Psoas muscle (tissue), 8 donors: ENCODE results near the gene VKORC1L1. TPM values are rescaled to one million over a fixed set of nuclear protein-coding genes. Genes with fewer than 3 reads are reported as not detected.
"Not testable (repeated sequence)": the region's sequence is repeated elsewhere in the genome, so short reads cannot be mapped to it uniquely, and the experiment has no call there.

Source experiments
- ATAC-seq, 4 donors: fragments of 200-7000 bp; cut with Tn5 transposase; one replicate each; pipeline ENCODE4 v1.9.1; 2020; ENCODE audit warnings: moderate library complexity in 3 of 4, mild to moderate bottlenecking in 2 of 4
- DNase-seq, 2 donors: peaks; one replicate each; pipeline ENCODE4 v3.0.0-alpha.2; 2020
- H3K27ac ChIP-seq: fragments of 200-600 bp; one replicate; pipeline ENCODE4 v1.8.0; 2022
- H3K27me3 ChIP-seq, 3 donors: fragments of 200-600 bp in 1 of 3; one replicate each; pipeline versions ENCODE4 v1.6.1 to v1.8.0; 2013 to 2022; ENCODE audit warnings: low read length in 2 of 3, mild to moderate bottlenecking in 2 of 3, moderate library complexity in 1 of 3; ENCODE audit not compliant: insufficient read depth in 3 of 3
- H3K36me3 ChIP-seq, 2 donors: fragments of 200-600 bp in 1 of 2; one replicate each; pipeline versions ENCODE4 v1.6.1 to v1.8.0; 2013 to 2022; ENCODE audit warnings: low read depth in 1 of 2, mild to moderate bottlenecking in 1 of 2, moderate library complexity in 1 of 2; ENCODE audit not compliant: insufficient read depth in 1 of 2
- H3K4me1 ChIP-seq: fragments of 200-600 bp; one replicate; pipeline ENCODE4 v1.8.0; 2022
- H3K4me3 ChIP-seq: fragments of 200-600 bp; one replicate; pipeline ENCODE4 v1.8.0; 2022; ENCODE audit warnings: mild to moderate bottlenecking
- H3K9me3 ChIP-seq: fragments of 200-600 bp; one replicate; pipeline ENCODE4 v1.8.0; 2022
- CTCF ChIP-seq: fragments of 200-600 bp; IDR thresholded peaks from one replicate; pipeline ENCODE4 v1.8.0; 2022; ENCODE audit warnings: antibody characterized with exemption
- WGBS, 3 donors: extraction: QIAGEN DNeasy Blood & Tissue Kit; methylation state at CpG; one replicate each; pipeline versions ENCODE4 v1.1.6 to v1.1.7; 2013; 5-methylcytosine and 5-hydroxymethylcytosine counted together
- intact Hi-C, 2 donors: fragments of 100-400 bp; cut with DNase I; formaldehyde crosslinking; loops; one replicate each; pipeline versions ENCODE4 v1.11.0 to v1.14.2; 2022
- polyA plus RNA-seq, 3 donors: library from polyadenylated mRNA; stranded (reverse); fragments of 200-250 nt; gene quantifications; one replicate each; pipeline ENCODE4 v1.2.3, GENCODE V29; 2013
- total RNA-seq, 4 donors: library from RNA; stranded (reverse); fragmentation: NEBNext Ultra II Directional in 2 of 4; extraction: Animal tissue kit (Norgen Biotek cat#: 25700) in 2 of 4; gene quantifications; one replicate each; pipeline versions ENCODE4 v1.2.1 to v1.2.4, GENCODE V29; 2021 to 2023
- donor health status: healthy with polysubstance abuse.
- donor health status: DM: no; HTN: no; CAD: no; lungs with moderate emphysema.
- donor health status: Bipolar disorder and iron deficiency.
- donor health status: healthy.
- donor health status: DM: yes; HTN: yes; CAD: no.
- donor health status: DM: no; HTN: no; CAD: no.
- donor health status: DM: no; HTN: no; CAD: no.
- donor health status: DM: yes; HTN: yes; CAD: no.

VKORC1L1 gene
- total and polyA plus RNA-seq, 7 donors, result 9.9 to 24.4 (median 19.4) TPM

- Histone ChIP-seq H3K27me3 (no peaks in the 10 kb centered on the region), H3K36me3 (no peaks in the 10 kb centered on the region), H3K27ac (no peak overlapping the region), H3K4me1 (peaks cover 18% of the 10 kb centered on the region), H3K4me3 (no peak overlapping the region), H3K9me3 (no peaks in the 10 kb centered on the region)
- ATAC-seq (no peak), DNase-seq (no peak)
- no peak for TF ChIP-seq CTCF
- intact Hi-C loops, result no loop called here
- WGBS, 3 donors, result 81 to 86% (median 84%) methylated on average over 6 of the region's 6 CpGs
These were observed 54.9 kb downstream of the VKORC1L1 start for GRCh38 chr7:65927489-65928448.

- DNase-seq, result no peak
- no peak for ATAC-seq
- Histone ChIP-seq H3K4me3 (no peak overlapping the region), H3K36me3 (no peaks in the 10 kb centered on the region), H3K9me3 (no peaks in the 10 kb centered on the region), H3K4me1 (peaks cover 11% of the 10 kb centered on the region), H3K27me3 (no peaks in the 10 kb centered on the region), H3K27ac (no peak overlapping the region)
- no peak for TF ChIP-seq CTCF
- intact Hi-C loops, result no loop called here
- 46 to 71% (median 48%) methylated on average over 4 of the region's 4 CpGs for WGBS, 3 donors
These were observed 58.8 kb downstream of the VKORC1L1 start for GRCh38 chr7:65931685-65932084.

DNA sequence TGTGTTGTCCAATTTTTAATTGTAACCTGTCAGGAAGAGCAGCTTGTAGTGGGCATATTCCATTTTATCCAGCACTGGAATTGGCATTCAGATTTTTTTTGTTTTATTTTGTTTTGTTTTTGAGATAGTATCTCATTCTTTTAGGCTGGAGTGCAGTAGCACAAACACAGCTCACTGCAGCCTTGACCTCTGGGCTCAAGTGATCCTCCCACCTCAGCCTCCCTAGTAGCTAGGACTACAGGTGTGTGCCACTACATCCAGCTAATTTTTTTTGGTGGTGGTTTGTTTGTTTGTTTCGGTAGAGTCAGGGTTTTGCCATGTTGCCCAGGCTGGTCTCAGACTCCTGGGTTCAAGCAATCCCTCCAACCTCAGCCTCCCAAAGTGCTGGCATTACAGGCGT, 64.4 kb downstream of the VKORC1L1 start:
- Histone ChIP-seq H3K4me3 (no peak overlapping the region), H3K27ac (no peak overlapping the region), H3K36me3 (no peaks in the 10 kb centered on the region), H3K9me3 (no peaks in the 10 kb centered on the region), H3K27me3 (no peaks in the 10 kb centered on the region), H3K4me1 (peaks cover 20% of the 10 kb centered on the region)
- no peak for ATAC-seq
- TF ChIP-seq CTCF, result no peak
- WGBS, 3 donors, result 95 to 100% (median 97%) methylated on average over 2 of the region's 2 CpGs
- no peak for DNase-seq
- intact Hi-C loops, result no loop called here

DNA sequence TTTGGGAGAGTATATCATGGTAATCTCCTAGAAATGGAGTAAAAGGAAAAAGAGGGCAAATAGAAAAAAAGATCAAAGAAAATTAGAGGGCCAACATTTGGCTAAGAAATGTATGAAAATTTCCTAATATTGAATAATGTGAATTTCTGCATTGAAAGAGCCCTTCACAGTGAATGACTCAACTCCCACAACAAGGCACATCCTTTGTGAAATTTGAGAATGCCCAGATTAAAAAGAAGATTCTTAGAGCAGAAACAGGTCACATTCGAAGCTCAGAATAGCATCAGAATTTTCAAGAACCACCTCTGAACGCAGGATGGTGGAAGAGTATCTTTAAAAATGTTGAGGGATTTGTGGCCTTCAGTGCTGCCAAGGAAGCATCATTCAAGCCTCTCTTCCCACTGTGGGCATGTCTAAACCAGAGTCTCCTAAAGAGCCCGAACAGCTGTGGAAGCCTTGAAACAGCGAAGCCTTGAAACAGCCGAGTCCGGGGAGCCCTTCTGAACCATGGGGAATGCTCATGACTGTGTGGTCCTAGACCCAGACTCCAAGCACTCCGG, 65.5 kb downstream of the VKORC1L1 start:
- intact Hi-C loops, result no loop called here
- no peak for TF ChIP-seq CTCF
- Histone ChIP-seq H3K27me3 (no peaks in the 10 kb centered on the region), H3K27ac (no peak overlapping the region), H3K36me3 (no peaks in the 10 kb centered on the region), H3K4me1 (peaks cover 14% of the 10 kb centered on the region), H3K9me3 (no peaks in the 10 kb centered on the region), H3K4me3 (no peak overlapping the region)
- peak in 1 of 4 donors; percentile 19 for ATAC-seq
- WGBS, 3 donors, result 78 to 86% (median 80%) methylated on average over 7 of the region's 7 CpGs
- no peak for DNase-seq

DNA sequence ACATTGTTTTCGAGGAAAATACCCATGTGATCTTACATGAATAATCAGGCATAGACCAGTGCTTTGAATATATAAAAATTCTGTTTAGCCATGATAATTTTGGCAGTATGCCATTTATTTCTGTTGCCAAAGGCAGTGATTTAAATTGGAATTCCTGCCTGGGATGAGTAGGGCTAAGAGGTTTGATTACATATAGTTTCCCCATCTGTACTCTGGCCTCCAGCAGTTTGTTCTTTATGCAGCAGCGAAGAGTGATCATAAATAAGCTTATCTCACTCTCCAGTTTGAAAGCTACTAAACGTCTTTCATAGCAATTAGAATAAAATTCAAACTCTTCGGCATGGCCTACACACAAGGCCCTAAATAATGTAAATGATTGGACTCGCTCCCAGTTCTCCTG, 72.9 kb downstream of the VKORC1L1 start:
- intact Hi-C loops, result not testable (repeated sequence)

More for the DNA sequence above, 72.9 kb downstream of the VKORC1L1 start:
- WGBS, 3 donors, result 81 to 90% (median 83%) methylated on average over 1 of the region's 5 CpGs
- H3K27me3 ChIP-seq, ATAC-seq, DNase-seq, H3K9me3 ChIP-seq, H3K4me1 ChIP-seq, H3K27ac ChIP-seq, H3K4me3 ChIP-seq, H3K36me3 ChIP-seq: not testable (repeated sequence)
